Brain microvascular endothelial cell (primary cell): ENCODE measurements around the gene ATG101.

ENCODE experiments used
- DNase-seq: peaks from one replicate; pipeline ENCODE4 v3.0.0-alpha.2; 2020
- H3K27ac ChIP-seq: fragments of 250-450 bp; sonication (Bioruptor Pico); 2 replicates; pipeline ENCODE4 v1.5.1; 2020; ENCODE audit warnings: mild to moderate bottlenecking, moderate library complexity
- H3K27me3 ChIP-seq: fragments of 250-450 bp; sonication (Bioruptor Pico); replicated peaks from 2 replicates; pipeline ENCODE4 v1.5.1; 2020; ENCODE audit warnings: mild to moderate bottlenecking
- H3K36me3 ChIP-seq: fragments of 250-450 bp; sonication (Bioruptor Pico); replicated peaks from 2 replicates; pipeline ENCODE4 v1.5.1; 2020; ENCODE audit warnings: mild to moderate bottlenecking
- H3K4me3 ChIP-seq: 2 replicates; pipeline ENCODE4 v1.5.1; 2011; ENCODE audit warnings: low read depth, mild to moderate bottlenecking, control low read depth, low read length, moderate library complexity
- CTCF ChIP-seq: IDR thresholded peaks from 2 replicates; pipeline ENCODE4 v1.5.1; 2011; ENCODE audit warnings: low read depth, mild to moderate bottlenecking, moderate library complexity, low read length, control low read depth, inconsistent platforms; ENCODE audit errors: missing control alignments
- in situ Hi-C: cut with HindIII; loops from 2 replicates; pipeline ENCODE4 v1.10.0; 2017; ENCODE audit warnings: low sequenced_read_pairs, low pct_ligation_motif_present

The ATG101 gene

GRCh38 chr12:52061470-52062166 lies 8.2 kb upstream of the ATG101 start:
- Histone ChIP-seq H3K36me3 (no peaks in the 10 kb centered on the region), H3K4me3 (no peak overlapping the region), H3K27ac (no peak overlapping the region), H3K27me3 (no peaks in the 10 kb centered on the region)
- in situ Hi-C loops: no loop called here
- DNase-seq: no peak
- TF ChIP-seq CTCF: no peak

- Histone ChIP-seq H3K27ac (no peak overlapping the region), H3K27me3 (no peaks in the 10 kb centered on the region), H3K36me3 (no peaks in the 10 kb centered on the region), H3K4me3 (no peak overlapping the region)
- TF ChIP-seq CTCF: no peak
- in situ Hi-C loops: no loop called here
- DNase-seq: no peak
Measured at GRCh38 chr12:52062167-52063081, 7.4 kb upstream of the ATG101 start.

- in situ Hi-C loops: no loop called here
- no peak for TF ChIP-seq CTCF
- Histone ChIP-seq H3K27me3 (no peaks in the 10 kb centered on the region), H3K27ac (peak overlapping the region; percentile 87), H3K36me3 (no peaks in the 10 kb centered on the region), H3K4me3 (no peak overlapping the region)
- no peak for DNase-seq
Measured at GRCh38 chr12:52063082-52063924, 6.5 kb upstream of the ATG101 start.

DNA sequence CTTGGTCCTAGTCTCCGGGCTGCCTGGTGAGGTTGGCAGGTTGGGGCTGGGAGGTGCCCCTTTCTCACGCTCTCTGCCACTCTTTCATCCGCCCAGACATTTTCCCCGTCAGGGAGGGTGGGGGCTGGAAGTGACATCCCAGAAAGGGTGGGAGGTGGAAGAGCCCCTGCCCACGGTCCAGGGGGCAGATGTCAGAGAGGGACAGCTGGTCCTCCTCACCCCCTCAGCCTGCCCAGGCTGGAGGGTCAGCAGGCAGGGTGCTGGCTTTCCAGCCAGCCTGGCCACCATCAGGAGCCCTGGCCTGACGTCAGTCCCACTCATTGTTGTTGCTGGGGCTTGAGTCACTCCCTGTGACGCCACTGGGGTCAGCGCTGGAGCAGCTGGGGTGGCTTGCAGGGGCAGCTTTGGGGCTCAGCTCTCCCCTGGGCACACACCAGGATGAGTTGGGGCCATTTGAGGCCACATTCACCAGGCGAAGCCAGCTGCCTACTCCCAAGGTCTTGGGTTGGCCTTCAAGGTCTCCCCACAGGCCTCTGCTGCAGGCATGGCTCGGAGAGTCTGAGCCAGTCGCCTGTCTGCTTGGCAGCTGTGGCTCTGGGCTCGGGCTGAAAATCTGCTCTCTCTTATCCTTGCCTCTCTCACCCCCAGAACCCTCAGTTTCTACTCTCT lies 5.7 kb upstream of the ATG101 start:
- Histone ChIP-seq H3K36me3 (no peaks in the 10 kb centered on the region), H3K27ac (peak overlapping the region; percentile 87), H3K4me3 (no peak overlapping the region), H3K27me3 (no peaks in the 10 kb centered on the region)
- no peak for TF ChIP-seq CTCF
- DNase-seq: peak; percentile 92
- in situ Hi-C loops: no loop called here

DNA sequence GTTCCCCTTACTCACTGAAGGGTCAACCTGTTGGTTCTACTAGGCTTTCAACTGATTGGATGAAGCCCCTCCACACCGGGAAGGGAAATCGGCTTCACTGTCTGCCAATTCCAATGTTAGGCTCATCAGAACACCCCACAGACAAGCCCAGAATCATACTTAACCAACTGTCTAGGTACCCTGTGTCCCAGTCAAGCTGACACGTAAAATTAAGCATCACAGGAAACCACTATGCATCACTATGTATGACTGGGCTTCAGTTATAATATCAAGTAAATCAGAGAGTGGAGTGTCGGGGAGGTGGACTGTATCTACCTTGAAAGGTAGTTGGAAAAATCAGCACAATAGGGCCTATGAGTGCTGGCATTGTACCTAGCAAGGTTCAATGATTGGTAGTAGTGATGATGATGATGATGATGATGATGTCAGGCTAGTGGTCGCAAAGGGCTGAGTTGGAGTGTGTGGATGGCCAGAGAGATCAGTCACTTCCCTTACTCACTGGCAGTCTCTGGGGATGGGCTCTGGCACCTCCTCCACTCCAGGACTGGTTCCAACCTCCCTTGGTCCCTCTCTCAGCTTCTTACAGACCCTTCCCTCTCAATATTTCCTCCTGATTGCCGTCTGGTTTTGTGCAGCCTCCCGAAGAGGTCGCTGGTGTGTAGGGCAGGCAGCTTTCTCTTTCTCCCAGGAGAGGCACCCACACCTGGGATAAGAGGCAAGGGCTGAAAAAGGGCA lies 3.3 kb upstream of the ATG101 start:
- TF ChIP-seq CTCF: no peak
- no peak for DNase-seq
- Histone ChIP-seq H3K27me3 (no peaks in the 10 kb centered on the region), H3K27ac (no peak overlapping the region), H3K4me3 (no peak overlapping the region), H3K36me3 (no peaks in the 10 kb centered on the region)
- in situ Hi-C loops: no loop called here
